Thyroid gland (tissue), 4 donors: ENCODE results near the gene CDCA4.

Experiments
- CTCF ChIP-seq, 6 experiments: fragments of 200-600 bp in 3 of 6; fragments of 450-650 bp in 3 of 6; sonication (generic) in 3 of 6; IDR thresholded peaks; one replicate each; pipeline ENCODE4 v1.5.1; 2016 to 2019; ENCODE audit warnings: antibody characterized with exemption in 6 of 6, mild to moderate bottlenecking in 2 of 6, inconsistent platforms in 1 of 6, moderate library complexity in 1 of 6
- POLR2A ChIP-seq, 2 donors: fragments of 450-650 bp; IDR thresholded peaks; one replicate each; pipeline ENCODE4 v1.6.1; 2017; ENCODE audit warnings: antibody characterized with exemption in 2 of 2, mild to moderate bottlenecking in 2 of 2, moderate library complexity in 1 of 2

DNA sequence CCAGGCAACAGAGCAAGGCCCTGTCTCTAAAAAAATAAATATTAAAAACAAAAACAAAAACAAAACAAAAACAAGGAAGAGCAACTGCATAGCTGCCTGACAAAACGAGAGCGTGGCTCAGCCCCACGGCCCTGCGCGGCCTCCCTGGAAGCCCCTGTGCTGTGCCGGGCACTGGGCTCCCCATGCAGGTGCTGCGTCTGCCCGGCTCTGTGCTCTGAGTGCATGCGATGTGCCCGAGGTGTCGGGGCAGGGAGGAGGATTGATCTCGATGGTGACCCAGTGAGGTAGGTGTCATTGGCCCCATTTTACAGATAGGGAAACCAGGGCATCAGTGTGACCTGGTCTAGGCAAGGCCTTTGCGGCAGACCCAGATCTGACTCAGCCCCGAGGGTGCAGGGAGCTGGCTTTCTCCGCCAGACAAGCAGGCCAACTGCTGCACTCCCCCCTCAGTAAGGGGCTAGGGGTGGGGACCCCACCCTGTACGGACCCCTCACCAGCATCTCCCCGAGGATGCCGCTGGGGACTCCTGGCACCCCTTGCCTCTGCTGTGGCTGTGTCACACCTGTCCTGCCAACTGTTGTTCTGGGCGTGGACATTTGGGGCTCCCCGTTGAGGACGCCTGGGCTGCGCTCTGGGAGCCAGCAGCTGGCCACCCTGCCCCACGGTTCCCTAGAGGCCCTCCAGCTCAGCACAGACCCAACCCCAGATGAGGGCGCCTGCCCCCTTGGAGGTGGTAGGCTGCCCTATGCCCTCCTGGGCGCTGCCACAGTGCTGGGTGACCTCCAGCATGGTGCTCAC is 29.1 kb upstream of the CDCA4 start:
- TF ChIP-seq CTCF (IDR thresholded peaks at IDR 0.05): no peak
- TF ChIP-seq POLR2A (IDR thresholded peaks at IDR 0.05): no peak
